ENCODE measurements around the gene TTLL9. TPM values are rescaled to one million over a fixed set of nuclear protein-coding genes. Genes with fewer than 3 reads are reported as not detected.

TTLL9 gene, protein sequence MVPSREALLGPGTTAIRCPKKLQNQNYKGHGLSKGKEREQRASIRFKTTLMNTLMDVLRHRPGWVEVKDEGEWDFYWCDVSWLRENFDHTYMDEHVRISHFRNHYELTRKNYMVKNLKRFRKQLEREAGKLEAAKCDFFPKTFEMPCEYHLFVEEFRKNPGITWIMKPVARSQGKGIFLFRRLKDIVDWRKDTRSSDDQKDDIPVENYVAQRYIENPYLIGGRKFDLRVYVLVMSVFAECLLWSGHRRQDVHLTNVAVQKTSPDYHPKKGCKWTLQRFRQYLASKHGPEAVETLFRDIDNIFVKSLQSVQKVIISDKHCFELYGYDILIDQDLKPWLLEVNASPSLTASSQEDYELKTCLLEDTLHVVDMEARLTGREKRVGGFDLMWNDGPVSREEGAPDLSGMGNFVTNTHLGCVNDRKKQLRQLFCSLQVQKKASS
- total RNA-seq (1 to 10 TPM in 1 of 2 donors, under 1 TPM in 1; 0.20 to 1.3 TPM), polyA plus RNA-seq (ENCODE audit: insufficient read length in 6 of 6) (1 to 10 TPM; 2.0 to 6.2 (median 3.6) TPM)
- long read RNA-seq, donor 1, result 0 reads
- long read RNA-seq, donor 2, result 0 reads
- long read RNA-seq, donor 3, result 0 reads
- long read RNA-seq, donor 4, result 0 reads
- long read RNA-seq, donor 5, result 0 reads
- long read RNA-seq, donor 6, partial matches to known transcripts, result 0 of 24 reads
- long read RNA-seq, donor 6, other reads (novel, unspliced or antisense), result 24 of 24 reads
- long read RNA-seq, donor 7, partial matches to known transcripts, result 9 of 15 reads
- long read RNA-seq, donor 7, other reads (novel, unspliced or antisense), result 6 of 15 reads
- long read RNA-seq, donor 8, partial matches to known transcripts, result 15 of 15 reads
- long read RNA-seq, donor 8, other reads (novel, unspliced or antisense), result 0 of 15 reads
- long read RNA-seq, donor 9, result 0 reads
- long read RNA-seq, donor 10, partial matches to known transcripts, result 0 of 1 reads
- long read RNA-seq, donor 10, other reads (novel, unspliced or antisense), result 1 of 1 reads
- long read RNA-seq, donor 11, result 0 reads
- long read RNA-seq, donor 12, partial matches to known transcripts, result 0 of 19 reads
- long read RNA-seq, donor 12, other reads (novel, unspliced or antisense), result 19 of 19 reads

GRCh38 chr20:31869942-31870725, at the start of gene TTLL9, which contains the start of gene DUSP15:
TTLL9 (plus strand) TSS chr20:31870634; CDS start chr20:31871127, 493 bp downstream.
DUSP15 (minus strand) TSS chr20:31870527; CDS start chr20:31870337, 190 bp downstream.
- Histone ChIP-seq H3K27me3 (peaks cover 11 to 34% of the 10 kb centered on the region in 2 donors), H3K4me1 (peaks cover 0 to 13% of the 10 kb centered on the region in 2 donors), H3K9me3 (no peaks in the 10 kb centered on the region), H3K27ac (no peak within 1 kb of the TSS), H3K4me3 (peak within 1 kb of the TSS; percentile 45 to 52), H3K36me3 (no peaks in the 10 kb centered on the region)
- DNase-seq (peak in 3 of 4 donors; percentile 46 to 84 (median 55)), ATAC-seq (peak; percentile 95)
- intact Hi-C loops (cut with DNase I), result no loop called here
- TF ChIP-seq, protein P1, sequence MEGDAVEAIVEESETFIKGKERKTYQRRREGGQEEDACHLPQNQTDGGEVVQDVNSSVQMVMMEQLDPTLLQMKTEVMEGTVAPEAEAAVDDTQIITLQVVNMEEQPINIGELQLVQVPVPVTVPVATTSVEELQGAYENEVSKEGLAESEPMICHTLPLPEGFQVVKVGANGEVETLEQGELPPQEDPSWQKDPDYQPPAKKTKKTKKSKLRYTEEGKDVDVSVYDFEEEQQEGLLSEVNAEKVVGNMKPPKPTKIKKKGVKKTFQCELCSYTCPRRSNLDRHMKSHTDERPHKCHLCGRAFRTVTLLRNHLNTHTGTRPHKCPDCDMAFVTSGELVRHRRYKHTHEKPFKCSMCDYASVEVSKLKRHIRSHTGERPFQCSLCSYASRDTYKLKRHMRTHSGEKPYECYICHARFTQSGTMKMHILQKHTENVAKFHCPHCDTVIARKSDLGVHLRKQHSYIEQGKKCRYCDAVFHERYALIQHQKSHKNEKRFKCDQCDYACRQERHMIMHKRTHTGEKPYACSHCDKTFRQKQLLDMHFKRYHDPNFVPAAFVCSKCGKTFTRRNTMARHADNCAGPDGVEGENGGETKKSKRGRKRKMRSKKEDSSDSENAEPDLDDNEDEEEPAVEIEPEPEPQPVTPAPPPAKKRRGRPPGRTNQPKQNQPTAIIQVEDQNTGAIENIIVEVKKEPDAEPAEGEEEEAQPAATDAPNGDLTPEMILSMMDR (IDR thresholded peaks at IDR 0.05), result no peak

- Histone ChIP-seq H3K9me3 (no peaks in the 10 kb centered on the region), H3K4me3 (no peak overlapping the region), H3K4me1 (peaks cover 0 to 7% of the 10 kb centered on the region in 2 donors), H3K36me3 (no peaks in the 10 kb centered on the region), H3K27ac (no peak overlapping the region), H3K27me3 (no peaks in the 10 kb centered on the region)
- intact Hi-C loops (cut with DNase I), result loop anchor here in 1 of 2 donors (10.0 kb wide), 1 partner anchor 263 kb away; no protein-coding TSS in a partner anchor
- ATAC-seq (no peak), DNase-seq (no peak)
- TF ChIP-seq, protein P1 (IDR thresholded peaks at IDR 0.05), result no peak
Measured at GRCh38 chr20:31821427-31821826, 49.0 kb upstream of the TTLL9 start.

DNA sequence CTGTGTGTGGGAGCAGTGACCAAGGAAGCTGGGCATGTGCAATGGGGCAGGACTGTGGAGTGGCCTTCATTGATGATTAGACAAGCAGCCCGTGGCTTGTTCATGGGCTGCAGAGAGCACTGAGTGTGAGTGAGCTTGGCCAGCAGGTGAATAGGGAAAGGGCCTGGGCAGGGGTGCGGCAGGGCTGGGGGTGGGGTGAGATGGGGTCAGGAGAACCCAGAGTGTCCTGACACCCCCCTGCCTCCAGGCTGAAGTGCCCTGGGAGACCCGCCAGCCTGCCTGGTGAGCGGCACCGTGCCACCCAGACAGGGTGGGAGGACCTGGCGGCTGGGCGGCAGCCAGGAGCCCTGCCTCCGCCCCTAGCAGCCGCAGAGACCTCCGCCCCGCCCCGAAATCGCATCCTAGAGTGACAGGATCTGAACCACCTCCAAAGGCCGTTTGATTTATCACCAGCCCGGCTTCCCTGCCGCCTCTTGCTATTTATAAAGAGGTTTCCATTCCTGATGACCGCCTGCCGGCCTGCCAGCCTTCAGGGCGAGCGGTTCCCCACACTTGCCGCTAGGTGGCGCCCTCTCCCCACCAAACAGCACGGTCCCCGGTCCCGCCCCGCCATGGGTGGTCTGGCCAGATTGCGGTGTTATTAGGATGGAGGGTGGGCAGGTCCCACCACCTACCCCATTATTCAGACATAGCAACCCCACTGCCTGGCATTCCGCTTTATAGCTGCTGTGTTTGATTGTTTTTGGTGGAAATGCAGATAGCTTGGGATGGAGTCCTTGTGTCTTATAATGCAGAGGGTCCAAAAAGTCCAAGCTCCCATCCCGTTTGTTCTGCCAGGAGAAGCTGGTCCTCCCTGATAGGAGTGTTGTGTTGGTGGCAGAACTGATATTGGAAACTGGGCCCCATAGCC, 47.8 kb upstream of the TTLL9 start:
- TF ChIP-seq, protein P1 (IDR thresholded peaks at IDR 0.05), result peak; percentile 97 to 100
- no peaks in the 10 kb centered on the region for H3K27me3 ChIP-seq
- no peak overlapping the region for H3K27ac ChIP-seq
- ATAC-seq, result peak; percentile 89
- no peak overlapping the region for H3K4me3 ChIP-seq
- peaks cover 0 to 7% of the 10 kb centered on the region in 2 donors for H3K4me1 ChIP-seq
- peak; percentile 72 to 95 (median 86) for DNase-seq
- H3K9me3 ChIP-seq, result no peaks in the 10 kb centered on the region
- intact Hi-C loops (cut with DNase I), result loop anchor here in 1 of 2 donors (10.0 kb wide), 1 partner anchor 262 kb away; no protein-coding TSS in a partner anchor
- no peaks in the 10 kb centered on the region for H3K36me3 ChIP-seq
